Measurements from ENCODE around the gene C4A. TPM values are rescaled to one million over a fixed set of nuclear protein-coding genes. Genes with fewer than 3 reads are reported as not detected.
A peak's percentile ranks its signal among the peaks of the same experiment; 100 is the strongest.
"Not testable (repeated sequence)": the region's sequence is repeated elsewhere in the genome, so short reads cannot be mapped to it uniquely, and the experiment has no call there.

The C4A gene
- polyA plus RNA-seq, 3 donors, result 13.7 to 26.8 (median 16.1) TPM

- DNase-seq, result peak; percentile 97
Measured at GRCh38 chr6:31958741-31959739, 22.8 kb upstream of the C4A start, which contains the start of the genes NELFE and SKIC2. Gene NELFE, minus strand, starts transcription at chr6:31958971. Its CDS starts 525 bp downstream, at chr6:31958446. Gene SKIC2, plus strand, starts transcription at chr6:31959175. Its CDS starts 18 bp downstream, at chr6:31959193.

DNA sequence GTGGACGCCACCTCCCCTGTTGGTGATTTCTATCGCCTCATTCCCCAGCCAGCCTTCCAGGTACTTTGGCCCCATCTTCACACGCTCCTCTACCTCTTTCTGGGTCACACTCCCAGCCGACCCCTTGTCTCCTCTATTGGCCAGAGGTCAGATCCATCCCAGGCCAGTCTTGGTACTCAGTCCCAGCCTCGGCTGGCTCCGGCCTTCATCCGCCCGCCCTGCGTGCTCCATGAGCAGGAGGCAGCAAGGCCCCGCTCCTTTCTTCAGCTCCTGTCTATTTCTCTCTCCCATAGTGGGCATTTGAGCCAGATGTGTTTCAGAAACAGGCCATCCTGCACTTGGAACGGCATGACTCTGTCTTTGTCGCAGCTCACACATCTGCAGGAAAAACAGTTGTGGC lies 20.2 kb upstream of the C4A start:
- no peak for DNase-seq

GRCh38 chr6:31963921-31964320 lies 17.9 kb upstream of the C4A start:
- DNase-seq, result no peak

DNA sequence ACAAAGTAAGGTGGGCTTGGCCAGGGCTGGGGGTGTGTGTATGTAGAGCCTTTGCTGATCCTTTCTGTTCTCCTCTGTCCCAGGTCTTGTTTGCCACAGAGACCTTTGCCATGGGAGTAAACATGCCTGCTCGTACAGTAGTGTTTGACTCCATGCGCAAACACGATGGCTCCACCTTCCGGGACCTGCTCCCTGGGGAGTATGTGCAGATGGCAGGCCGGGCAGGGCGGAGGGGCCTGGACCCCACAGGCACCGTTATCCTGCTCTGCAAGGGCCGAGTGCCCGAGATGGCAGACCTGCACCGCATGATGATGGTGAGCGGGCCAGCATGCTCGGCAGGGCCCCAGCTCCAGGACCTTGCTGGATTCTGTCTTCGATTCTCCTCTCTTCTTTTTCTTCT lies 16.2 kb upstream of the C4A start:
- DNase-seq, result no peak

DNA sequence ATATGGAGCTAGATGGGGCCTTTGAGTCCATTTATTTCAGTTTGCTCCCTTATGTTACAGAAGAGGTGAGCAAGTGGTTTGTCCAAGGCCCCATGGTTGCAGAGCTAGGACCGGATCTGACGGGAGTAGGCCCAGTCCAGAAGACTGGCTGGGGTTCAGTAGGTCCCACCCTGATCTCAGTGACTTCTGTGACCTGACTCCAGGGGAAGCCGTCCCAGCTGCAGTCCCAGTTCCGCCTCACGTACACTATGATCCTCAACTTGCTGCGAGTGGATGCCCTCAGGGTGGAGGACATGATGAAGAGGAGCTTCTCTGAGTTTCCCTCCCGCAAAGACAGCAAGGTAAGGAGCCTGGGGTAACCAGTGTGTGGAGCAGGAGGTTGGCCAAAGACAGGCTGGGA lies 15.4 kb upstream of the C4A start:
- DNase-seq, result no peak

- DNase-seq, result no peak
Measured at GRCh38 chr6:31966997-31967925, 14.6 kb upstream of the C4A start.

DNA sequence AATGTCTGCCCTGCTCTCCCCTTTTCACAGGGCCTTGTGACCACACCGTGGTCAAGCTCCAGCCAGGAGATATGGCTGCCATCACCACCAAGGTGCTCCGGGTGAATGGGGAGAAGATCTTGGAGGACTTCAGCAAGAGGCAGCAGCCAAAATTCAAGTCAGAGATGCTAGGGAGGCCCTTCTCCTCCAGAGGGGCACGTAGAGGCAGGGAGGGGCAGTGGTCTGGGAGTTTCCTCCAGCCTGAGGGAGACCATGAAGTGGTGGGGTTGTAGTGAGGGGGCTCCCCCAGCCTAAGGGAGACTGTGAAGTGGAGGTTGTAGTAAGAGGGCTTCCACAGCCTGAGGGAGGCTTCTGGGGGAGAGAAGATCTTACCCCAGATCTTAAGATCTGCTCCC lies 13.9 kb upstream of the C4A start:
- no peak for DNase-seq

DNA sequence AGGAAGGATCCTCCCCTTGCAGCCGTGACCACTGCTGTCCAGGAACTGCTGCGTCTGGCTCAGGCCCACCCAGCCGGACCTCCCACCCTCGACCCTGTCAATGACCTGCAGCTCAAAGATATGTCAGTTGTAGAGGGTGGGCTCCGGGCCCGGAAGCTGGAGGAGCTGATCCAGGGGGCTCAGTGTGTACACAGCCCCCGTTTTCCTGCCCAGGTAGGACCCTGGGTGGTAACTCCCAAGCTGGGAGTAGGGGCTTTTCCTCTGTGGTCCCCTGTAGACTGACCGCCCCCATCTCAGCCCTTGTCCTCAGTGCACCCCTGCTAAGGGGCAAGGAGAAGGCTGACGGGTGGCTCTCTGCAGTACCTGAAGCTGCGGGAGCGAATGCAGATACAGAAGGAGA lies 13.5 kb upstream of the C4A start:
- no peak for DNase-seq

DNA sequence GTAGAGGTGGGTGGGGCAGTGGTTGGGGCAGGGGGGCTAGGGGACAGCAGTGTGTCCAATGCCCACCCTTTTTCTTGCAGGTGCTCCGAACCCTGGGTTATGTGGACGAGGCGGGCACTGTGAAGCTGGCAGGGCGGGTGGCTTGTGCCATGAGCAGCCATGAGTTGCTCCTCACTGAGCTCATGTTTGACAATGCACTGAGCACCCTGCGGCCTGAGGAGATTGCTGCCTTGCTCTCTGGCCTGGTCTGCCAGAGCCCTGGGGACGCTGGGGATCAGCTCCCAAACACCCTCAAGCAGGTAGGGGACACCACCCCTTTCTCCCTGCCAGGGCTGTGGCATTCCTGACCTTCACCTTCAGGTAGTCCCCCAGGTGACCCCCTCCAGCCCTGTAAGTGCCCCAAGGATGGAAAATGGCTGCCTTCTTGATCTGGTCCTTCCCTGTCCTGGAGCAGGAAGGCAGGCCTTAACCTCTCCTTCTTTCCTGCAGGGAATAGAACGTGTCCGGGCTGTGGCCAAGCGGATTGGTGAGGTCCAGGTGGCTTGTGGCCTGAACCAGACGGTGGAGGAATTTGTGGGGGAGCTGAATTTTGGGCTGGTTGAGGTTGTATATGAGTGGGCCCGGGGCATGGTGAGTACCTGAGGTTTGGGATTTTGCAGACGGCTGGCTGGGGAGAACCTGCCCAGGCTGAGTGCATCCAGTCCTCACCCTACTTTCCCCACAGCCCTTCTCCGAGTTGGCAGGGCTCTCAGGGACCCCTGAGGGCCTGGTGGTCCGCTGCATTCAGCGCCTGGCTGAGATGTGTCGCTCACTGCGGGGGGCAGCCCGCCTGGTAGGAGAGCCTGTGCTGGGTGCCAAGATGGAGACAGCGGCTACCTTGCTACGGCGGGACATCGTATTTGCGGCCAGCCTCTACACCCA lies 12.8 kb upstream of the C4A start:
- no peak for DNase-seq

DNA sequence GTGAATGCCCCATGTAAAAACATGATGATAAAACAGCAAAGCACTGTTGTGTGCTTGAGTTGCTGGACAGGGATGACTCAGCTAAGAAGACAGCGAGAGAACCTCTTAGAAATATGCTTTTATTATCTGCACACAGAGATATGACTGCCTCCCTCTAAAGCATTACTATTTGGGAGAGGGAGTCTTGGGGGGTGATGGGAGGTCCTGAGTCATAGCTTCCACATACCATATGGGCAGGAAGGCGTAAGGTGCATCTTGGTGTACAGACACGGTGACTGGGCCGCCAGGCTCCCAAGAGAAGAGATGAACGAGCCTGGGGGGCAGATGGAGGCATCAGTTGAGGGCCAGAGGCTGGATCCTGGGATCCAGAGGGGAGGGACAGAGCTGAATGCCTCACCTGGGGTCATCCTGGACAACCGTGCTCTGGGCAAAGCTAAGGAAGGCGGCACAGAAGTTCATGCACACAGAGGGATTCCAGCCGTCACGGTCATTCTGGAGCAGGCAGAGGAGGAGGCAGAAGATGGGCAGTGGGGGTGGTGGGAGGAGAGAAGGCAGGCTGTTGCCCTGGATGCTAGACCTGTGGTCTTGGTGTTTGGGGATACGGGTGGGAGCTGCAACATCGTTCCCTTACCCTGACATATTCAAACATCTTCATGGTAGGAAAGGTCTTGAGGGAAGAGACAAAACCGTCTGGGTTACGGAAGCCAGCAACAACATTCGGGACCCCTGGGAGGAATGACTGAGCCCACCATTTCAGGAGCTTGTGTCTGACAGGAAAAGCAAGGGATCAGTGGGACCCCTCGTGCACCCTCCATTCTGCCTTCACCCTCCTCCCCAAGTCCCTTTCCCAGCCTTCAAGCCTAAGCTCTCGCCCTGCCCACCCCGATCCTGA lies 11.9 kb upstream of the C4A start:
- no peak for DNase-seq

DNA sequence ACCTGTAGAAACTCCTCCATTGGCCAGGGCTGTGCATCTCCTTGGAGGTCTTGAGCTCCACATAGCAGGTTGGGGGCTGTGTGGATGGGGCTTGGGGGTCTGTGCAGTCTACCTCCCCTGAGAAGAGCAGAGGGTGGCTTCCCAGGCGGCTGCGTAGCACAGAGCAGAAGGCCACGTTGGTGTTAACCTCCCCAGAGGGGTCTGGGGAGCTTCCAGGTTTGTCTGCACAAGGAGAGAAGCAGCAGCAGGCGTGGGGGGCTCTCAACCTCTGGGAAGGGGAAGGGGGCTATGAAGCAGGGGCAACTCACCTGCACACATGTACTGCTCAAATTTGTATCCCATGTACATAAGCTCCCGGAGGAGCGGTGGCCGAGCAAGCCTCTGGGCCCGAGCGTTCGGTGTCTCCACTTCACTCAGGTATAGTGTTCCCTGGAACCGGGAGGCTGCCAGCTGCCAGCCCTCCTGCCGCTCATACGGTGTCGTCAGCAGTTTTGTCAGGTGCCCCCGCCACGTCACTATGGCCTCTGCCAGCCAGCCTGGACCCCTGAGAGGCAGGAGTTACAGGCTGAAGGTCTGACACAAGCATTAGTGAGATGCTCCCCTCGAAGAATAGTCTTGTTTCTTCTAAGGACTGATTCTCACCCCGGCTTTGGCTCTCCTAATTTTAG lies 11.1 kb upstream of the C4A start:
- DNase-seq, result no peak

GRCh38 chr6:31971279-31971992 lies 10.4 kb upstream of the C4A start:
- no peak for DNase-seq

- peak; percentile 98 for DNase-seq
Measured at GRCh38 chr6:31971993-31972708, 9.7 kb upstream of the C4A start, which contains the start of gene DXO. Gene DXO, minus strand, starts transcription at chr6:31972138. Its CDS starts 463 bp downstream, at chr6:31971675.

DNA sequence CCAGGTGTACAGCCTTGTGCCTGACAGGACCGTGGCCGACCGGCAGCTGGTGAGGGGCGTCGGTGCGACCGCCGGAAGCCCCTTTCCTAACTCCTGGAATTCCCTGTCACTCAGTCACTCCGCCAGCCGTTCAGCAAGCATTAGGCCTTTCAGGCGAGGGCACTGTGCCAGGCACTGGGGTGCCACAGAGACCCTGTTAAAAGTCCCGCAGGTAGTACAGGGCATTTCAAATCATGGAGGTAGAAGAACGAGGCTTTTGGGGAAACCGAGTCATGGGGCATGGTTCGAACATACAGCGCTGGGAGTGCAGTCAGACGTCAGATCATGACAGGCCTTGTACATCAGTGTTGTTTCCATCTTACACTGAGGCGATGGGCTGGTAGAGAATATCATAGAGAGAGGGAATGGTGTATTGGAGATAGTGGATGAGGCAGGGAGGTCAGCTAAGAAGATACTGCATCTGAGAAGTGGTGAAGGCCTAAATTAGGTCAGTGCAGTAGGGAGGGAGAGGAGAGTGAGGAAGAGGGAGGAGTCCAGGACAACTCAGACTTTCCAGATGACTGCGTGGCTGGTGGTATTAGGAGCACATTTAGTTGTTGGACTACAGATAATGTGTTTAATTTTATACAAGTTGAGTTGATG lies 9.0 kb upstream of the C4A start:
- DNase-seq, result no peak

- DNase-seq, result not testable (repeated sequence)
Measured at GRCh38 chr6:31976065-31976464, 5.8 kb upstream of the C4A start.

GRCh38 chr6:31977816-31978431 lies 3.9 kb upstream of the C4A start:
- no peak for DNase-seq

DNA sequence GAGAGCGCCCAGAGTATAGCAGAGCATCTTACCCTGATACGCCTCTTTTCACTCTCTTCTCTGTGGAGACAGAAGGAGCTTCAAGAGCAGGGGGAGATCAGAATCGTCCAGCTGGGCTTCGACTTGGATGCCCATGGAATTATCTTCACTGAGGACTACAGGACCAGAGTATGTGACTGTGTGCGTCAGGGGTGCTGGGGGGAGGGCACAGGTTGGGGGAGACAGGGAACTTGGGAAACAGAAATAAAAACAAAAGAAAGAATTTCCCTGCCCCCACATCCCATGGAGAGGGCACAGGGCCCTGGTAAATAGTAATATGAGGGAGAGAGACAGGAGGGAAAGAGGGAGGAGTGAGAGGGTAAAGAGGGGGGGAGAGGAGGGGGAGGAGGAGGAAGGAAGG lies 3.0 kb upstream of the C4A start:
- DNase-seq, result no peak

All from renal pelvis (tissue), 4 donors.